ENCODE results near the gene DLGAP1. TPM values are rescaled to one million over a fixed set of nuclear protein-coding genes. Genes with fewer than 3 reads are reported as not detected.

The DLGAP1 gene
- total and polyA plus RNA-seq, 10 of the 15 experiments (the other 5 are each of a cell fraction or from before 2014, with no cell fraction given), result 0.23 to 27.6 (median 1.9) TPM

- ChIA-PET RAD21 (ENCODE audit: unreplicated experiment) (interaction anchor here (0.6 to 4.3 kb wide), 39 partner anchors 9 to 784 kb away, joined by 3 to 101 read pairs (median 5); no protein-coding TSS in a partner anchor), CTCF (interaction anchor here (0.7 to 3.4 kb wide), 13 partner anchors 9 to 163 kb away, joined by 3 to 24 read pairs (median 5); no protein-coding TSS in a partner anchor), POLR2A (interaction anchor here (0.7 to 2.9 kb wide), 20 partner anchors 9 to 1019 kb away, joined by 3 to 28 read pairs (median 4); no protein-coding TSS in a partner anchor), SMC1A (ENCODE audit: uncharacterized antibody, unreplicated experiment) (interaction anchor here (0.6 to 14.2 kb wide), 38 partner anchors 9 to 1024 kb away, joined by 3 to 318 read pairs (median 7); no protein-coding TSS in a partner anchor)
- H3K36me3 ChIP-seq (ENCODE audit: control insufficient read depth in 2 of 2, insufficient read depth in 2 of 2, low read length in 1 of 2), result no peaks in the 10 kb centered on the region
- WGBS (ENCODE audit: insufficient coverage, insufficient replicate concordance, low lambda C conversion rate, missing lambda C conversion rate), result 23% methylated on average over 3 of the region's 3 CpGs
- no peaks in the 10 kb centered on the region; the same call in 2 of the 3 replicates for H3K9me3 ChIP-seq (replicated peaks; ENCODE audit: control insufficient read depth, insufficient read depth, low read length)
- H4K20me1 ChIP-seq (ENCODE audit: control insufficient read depth, insufficient read depth), result no peaks in the 10 kb centered on the region
- no TSS peak for BruUV-seq (replicated peaks)
- H3K27me3 ChIP-seq (replicated peaks in 1 of 2; ENCODE audit: control insufficient read depth in 2 of 2, insufficient read depth in 2 of 2, low read length in 1 of 2), result no peaks in the 10 kb centered on the region
- peak; percentile 87 for ATAC-seq
- DNase-seq (ENCODE audit: low read depth, low spot score), result peak; percentile 60
- intact Hi-C loops (cut with micrococcal nuclease; ENCODE audit: unreplicated experiment) (loop anchor here (5.0 kb wide), 3 partner anchors 47 to 182 kb away; no protein-coding TSS in a partner anchor), in situ Hi-C loops (cut with MboI) (loop anchor here (5.0 to 25.0 kb wide), 3 partner anchors 52 to 1308 kb away; partner anchors contain the start of gene MYL12B)
- H3K4me3 ChIP-seq, result no peak overlapping the region
- H3K27ac ChIP-seq (ENCODE audit: control insufficient read depth, insufficient read depth), result no peak overlapping the region
- H3K4me2 ChIP-seq (ENCODE audit: control insufficient read depth, insufficient read depth), result no peak overlapping the region
- no peak for FAIRE-seq
- no peaks in the 10 kb centered on the region for H3K4me1 ChIP-seq (ENCODE audit: control insufficient read depth, insufficient read depth, low read length)
- H3K79me2 ChIP-seq (ENCODE audit: control insufficient read depth, insufficient read depth, low read length), result no peaks in the 10 kb centered on the region
- no peak overlapping the region for H2AFZ ChIP-seq (ENCODE audit: control insufficient read depth, low read depth, low read length)
- no peak overlapping the region for H3K9ac ChIP-seq (ENCODE audit: control insufficient read depth, insufficient read depth, low read length)
- TF ChIP-seq ZBTB40 (IDR thresholded peaks at IDR 0.05; ENCODE audit: borderline replicate concordance) (no peak), ZNF217 (IDR thresholded peaks at IDR 0.05) (peak; percentile 65; the same call in 1 of the 2 replicates), SMARCA5 (IDR thresholded peaks at IDR 0.05) (peak; percentile 65; the same call in 1 of the 2 replicates), NKRF (conservative IDR thresholded peaks at IDR 0.05) (peak; percentile 41; the same call in 1 of the 2 replicates), HCFC1 (IDR thresholded peaks at IDR 0.05; ENCODE audit: low read length) (no peak), RELB (IDR thresholded peaks at IDR 0.05; ENCODE audit: low read depth) (peak; percentile 79), ZNF24 (IDR thresholded peaks at IDR 0.05) (peak; percentile 64; the same call in 1 of the 2 replicates), USF2 (IDR thresholded peaks at IDR 0.05; ENCODE audit: borderline replicate concordance, low read depth, low read length) (no peak), ZNF687 (IDR thresholded peaks at IDR 0.05) (peak; percentile 61)
Observed at GRCh38 chr18:4270016-4270415, 185.1 kb downstream of the DLGAP1 start.
